GM13976 (cell line): Measurements from ENCODE around the gene SORBS2.

Experiments used
- DNase-seq: peaks from one replicate; pipeline ENCODE4 v3.0.0; 2012; ENCODE audit warnings: low spot score
- in situ Hi-C: fragments of 300-500 bp; cut with MboI; formaldehyde crosslinking; loops from one replicate; pipeline ENCODE4 v1.12.0; 2022; ENCODE audit warnings: low sequenced_read_pairs, mixed read lengths, inconsistent platforms; ENCODE audit not compliant: unreplicated experiment
- TF ChIP-seq, protein P1 (sequence below): IDR thresholded peaks from 2 replicates; pipeline ENCODE4 v1.5.1; 2012; ENCODE audit warnings: borderline replicate concordance, mild to moderate bottlenecking; ENCODE audit not compliant: insufficient read depth; ENCODE audit errors: extremely low read depth, missing control alignments, control extremely low read depth

Gene SORBS2

DNA sequence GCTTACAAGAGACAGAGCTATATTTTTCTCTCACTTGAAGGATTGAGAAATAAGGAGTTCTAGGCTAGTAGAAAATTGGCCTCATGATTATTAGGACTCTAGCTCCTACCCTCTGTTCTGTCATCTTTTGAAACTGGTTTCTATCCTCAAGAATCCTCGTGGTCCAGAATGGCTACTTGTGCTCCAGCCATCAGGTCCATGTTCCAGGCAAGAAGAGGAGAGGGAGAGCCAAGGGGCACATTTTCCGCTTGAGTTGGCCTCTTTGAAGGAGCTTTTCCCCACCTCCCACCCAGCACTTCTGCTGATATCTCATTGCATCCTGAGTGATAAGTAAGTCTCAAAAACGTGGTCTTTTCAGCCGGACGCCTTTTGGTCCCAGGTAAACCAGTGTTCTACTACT, 7.2 kb upstream of the SORBS2 start:
- in situ Hi-C loops, result no loop called here
- no peak for DNase-seq

DNA sequence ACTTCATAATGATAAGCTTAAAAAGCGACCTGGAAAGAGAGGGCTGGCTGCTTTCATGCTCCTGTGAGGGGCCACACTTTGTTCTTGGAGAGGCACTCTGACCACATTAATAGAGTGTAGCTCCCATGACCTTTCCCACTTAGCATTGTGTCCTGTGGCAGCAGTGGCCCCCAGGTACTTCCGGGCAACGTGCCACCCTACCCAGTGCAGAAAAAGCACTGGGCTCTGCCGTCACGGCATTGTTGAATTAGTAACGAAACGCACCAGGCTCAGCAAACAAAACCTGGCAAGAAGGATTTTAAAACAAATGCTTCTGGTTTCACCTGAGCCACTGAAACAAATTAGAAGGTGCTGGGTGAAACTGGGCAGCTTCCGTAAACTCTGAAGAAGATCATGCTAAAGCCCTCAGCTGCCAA, 5.4 kb upstream of the SORBS2 start:
- in situ Hi-C loops, result no loop called here
- TF ChIP-seq, protein P1, sequence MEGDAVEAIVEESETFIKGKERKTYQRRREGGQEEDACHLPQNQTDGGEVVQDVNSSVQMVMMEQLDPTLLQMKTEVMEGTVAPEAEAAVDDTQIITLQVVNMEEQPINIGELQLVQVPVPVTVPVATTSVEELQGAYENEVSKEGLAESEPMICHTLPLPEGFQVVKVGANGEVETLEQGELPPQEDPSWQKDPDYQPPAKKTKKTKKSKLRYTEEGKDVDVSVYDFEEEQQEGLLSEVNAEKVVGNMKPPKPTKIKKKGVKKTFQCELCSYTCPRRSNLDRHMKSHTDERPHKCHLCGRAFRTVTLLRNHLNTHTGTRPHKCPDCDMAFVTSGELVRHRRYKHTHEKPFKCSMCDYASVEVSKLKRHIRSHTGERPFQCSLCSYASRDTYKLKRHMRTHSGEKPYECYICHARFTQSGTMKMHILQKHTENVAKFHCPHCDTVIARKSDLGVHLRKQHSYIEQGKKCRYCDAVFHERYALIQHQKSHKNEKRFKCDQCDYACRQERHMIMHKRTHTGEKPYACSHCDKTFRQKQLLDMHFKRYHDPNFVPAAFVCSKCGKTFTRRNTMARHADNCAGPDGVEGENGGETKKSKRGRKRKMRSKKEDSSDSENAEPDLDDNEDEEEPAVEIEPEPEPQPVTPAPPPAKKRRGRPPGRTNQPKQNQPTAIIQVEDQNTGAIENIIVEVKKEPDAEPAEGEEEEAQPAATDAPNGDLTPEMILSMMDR, result no peak
- no peak for DNase-seq

More for the DNA sequence above, 7.2 kb upstream of the SORBS2 start:
- TF ChIP-seq, protein P1, result no peak

DNA sequence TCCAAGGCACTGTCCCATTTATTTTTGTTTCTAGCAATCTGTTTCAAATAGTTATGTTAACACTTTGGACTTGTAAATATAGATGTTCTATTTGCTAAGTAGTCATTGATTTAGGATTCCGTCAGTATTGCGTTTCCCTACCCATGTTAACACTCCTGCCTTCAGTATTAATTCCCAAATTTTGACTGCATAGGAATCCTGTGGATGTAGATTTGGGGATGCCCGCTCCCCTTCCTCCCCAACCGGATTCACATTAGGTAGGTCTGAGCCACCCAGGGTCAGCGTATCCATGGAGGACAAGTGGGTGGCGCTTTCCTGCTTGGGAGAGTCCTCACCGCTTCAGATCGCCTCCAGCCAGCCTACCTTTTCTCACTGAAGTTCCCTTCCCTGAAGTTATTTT, 1.1 kb upstream of the SORBS2 start:
- in situ Hi-C loops, result no loop called here

DNA sequence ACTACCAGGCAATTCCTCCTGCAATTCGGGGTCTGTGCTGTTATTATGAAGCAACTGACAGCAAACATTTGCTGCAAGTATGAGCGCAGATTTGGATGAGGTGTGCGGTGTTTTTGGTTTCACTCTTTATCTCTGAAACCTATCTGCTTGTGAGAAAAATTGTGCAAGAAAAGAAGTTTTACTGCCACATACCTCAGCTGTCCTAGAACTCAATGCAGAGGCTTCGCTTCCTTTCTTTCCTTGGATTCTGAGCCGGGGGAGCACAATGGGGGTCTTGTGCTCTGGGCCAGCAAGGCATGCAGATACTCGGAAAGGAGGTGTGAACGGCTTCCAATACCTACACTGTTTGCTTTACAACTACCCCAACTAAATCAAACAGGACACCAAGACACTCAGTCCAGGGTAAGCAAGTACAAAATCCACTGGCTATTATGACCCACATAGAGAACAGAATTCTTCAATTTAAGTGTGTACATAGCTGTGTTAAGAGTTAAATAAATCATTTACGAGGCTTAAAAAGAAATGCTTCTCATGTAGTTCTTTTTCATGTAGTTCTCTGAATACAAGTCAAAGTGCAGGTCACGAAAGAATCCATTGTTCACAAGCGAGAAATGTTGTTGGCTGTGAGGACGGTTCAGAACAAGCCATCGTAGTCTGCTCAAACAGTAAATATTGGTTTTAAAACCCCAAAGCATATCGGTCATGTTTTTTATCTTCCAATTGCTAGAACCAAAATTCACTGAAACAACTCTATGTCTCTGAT, 1.1 kb downstream of the SORBS2 start:
- TF ChIP-seq, protein P1, result no peak
- in situ Hi-C loops, result no loop called here
- no peak for DNase-seq

More for the DNA sequence above, 1.1 kb upstream of the SORBS2 start:
- TF ChIP-seq, protein P1, result no peak
- DNase-seq, result no peak

DNA sequence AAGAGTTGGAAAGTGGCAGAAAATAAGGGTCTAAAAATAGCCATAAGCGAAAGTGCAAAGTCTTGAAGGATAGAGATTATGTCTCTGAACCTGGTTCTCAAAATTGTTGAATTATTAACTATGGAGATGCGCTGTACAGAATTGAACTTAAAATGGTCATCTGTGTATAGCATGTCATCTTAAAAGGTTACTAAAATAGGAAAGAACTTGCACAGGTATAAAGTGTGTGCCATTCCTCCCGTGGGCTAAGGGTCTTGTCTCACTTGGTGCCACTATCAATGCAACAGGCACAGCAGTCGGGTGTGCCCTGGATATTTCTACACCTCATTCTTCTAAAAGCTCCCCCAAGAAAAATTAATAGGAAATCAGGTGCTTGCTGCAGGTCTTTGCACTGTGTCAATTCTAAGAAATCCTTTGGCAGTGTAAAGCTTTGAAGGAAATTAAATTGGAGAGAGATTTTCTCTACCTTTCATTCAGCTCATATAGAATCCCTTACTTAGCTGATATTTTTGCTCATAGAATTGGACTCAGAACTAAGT, 2.4 kb downstream of the SORBS2 start:
- in situ Hi-C loops, result no loop called here
- DNase-seq, result no peak
- TF ChIP-seq, protein P1, result no peak

DNA sequence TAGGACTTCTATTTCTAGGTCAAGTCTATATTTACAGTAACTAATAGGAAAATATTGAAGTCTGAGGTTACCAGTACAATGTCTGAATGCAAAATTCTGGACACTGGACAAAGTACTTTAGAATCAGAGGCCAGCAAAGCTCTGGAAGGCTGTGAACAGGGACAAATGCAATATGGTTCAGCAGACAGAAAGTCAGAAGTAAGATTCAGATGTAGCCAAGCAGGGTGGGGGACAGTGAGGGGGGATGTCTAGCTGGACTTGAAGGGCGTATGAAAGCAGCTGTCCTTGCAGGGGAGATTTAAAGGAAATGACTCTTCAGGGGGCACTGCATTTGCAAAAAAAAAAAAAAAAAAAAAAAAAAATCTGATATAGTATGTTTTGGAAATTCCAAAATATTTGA, 2.9 kb downstream of the SORBS2 start:
- TF ChIP-seq, protein P1, result no peak
- DNase-seq, result no peak
- in situ Hi-C loops, result no loop called here
